ENCODE data around the gene ZNF423. TPM values are rescaled to one million over a fixed set of nuclear protein-coding genes. Genes with fewer than 3 reads are reported as not detected.

ZNF423 gene
- total and polyA plus RNA-seq, 4 donors: 1.1 to 14.8 (median 3.3) TPM

GRCh38 chr16:49562228-49562627 lies 293.7 kb downstream of the ZNF423 start:
- DNase-seq: no peak

DNA sequence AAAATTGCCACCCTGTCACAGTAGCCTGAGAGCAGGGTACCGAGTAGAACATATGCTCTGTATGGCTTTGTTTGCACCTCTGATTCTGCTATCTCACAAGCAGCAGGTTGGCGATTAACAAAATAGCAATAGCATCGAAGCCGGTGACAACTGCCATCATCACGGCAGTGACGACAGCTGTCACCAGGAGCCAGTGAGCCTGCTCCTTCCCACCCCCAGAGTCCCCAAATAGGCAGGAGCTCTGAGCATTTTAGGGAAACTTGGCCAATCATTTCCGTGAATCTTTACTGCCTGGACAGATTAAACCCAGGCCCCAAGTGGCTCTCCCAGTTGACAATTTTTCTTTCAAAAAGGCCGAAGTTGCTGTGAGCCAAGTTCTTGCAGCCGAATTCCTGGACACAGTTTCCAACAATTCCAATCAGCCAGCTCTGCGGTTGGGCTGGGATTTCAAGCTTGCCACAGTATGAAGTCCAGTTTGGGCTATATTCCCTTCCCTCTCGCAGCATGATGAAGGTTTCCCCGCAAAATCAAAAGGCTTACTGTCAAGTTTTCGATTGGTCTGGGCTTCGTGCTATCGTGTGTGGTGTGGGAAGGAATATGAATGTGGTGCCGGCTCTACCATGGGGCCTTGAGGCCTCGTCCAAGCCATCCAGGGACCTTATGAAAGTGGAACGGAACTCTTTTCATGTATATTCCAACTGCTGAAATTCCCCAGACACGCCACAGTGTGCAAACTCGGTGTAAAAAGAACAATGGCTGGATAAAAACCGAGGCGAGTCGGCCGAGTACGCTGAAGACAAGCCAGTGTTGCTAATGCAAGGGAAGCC lies 295.7 kb downstream of the ZNF423 start:
- no peak overlapping the region for H3K27ac ChIP-seq (ENCODE audit: low read depth in 1 of 2, low read length in 1 of 2)
- 85 to 91% methylated on average over 25 of the region's 25 CpGs for WGBS, 2 donors
- no peaks in the 10 kb centered on the region for H3K36me3 ChIP-seq (ENCODE audit: control insufficient read depth in 4 of 4, insufficient read depth in 4 of 4, low read length in 4 of 4)
- H3K27me3 ChIP-seq (ENCODE audit: control insufficient read depth in 3 of 3, insufficient read depth in 3 of 3, low read length in 2 of 3): no peaks in the 10 kb centered on the region
- DNase-seq: peak; percentile 44 to 83 (median 72)
- no peak overlapping the region for H3K4me3 ChIP-seq
- peak overlapping the region in 1 of 2 donors; percentile 15 for H3K9ac ChIP-seq (ENCODE audit: insufficient read depth in 1 of 2, low read length in 2 of 2)
- TF ChIP-seq CTCF (IDR thresholded peaks at IDR 0.05; ENCODE audit: control extremely low read depth, extremely low read depth): no peak
- no peak for ATAC-seq (ENCODE audit: insufficient read depth, low FRiP score)
- no peaks in the 10 kb centered on the region for H3K9me3 ChIP-seq (ENCODE audit: control insufficient read depth in 4 of 4, insufficient read depth in 3 of 4, low read length in 3 of 4)
- H3K4me1 ChIP-seq (ENCODE audit: control insufficient read depth in 5 of 5, insufficient read depth in 5 of 5, low read length in 5 of 5): peaks cover 0 to 47% (median 3%) of the 10 kb centered on the region in 5 donors

More at GRCh38 chr16:49562228-49562627, 293.7 kb downstream of the ZNF423 start:
- no peak for TF ChIP-seq CTCF (IDR thresholded peaks at IDR 0.05; ENCODE audit: control extremely low read depth, extremely low read depth)
- Histone ChIP-seq H3K4me1 (ENCODE audit: control insufficient read depth in 5 of 5, insufficient read depth in 5 of 5, low read length in 5 of 5) (peaks cover 0 to 56% (median 11%) of the 10 kb centered on the region in 5 donors), H3K27me3 (ENCODE audit: control insufficient read depth in 3 of 3, insufficient read depth in 3 of 3, low read length in 2 of 3) (no peaks in the 10 kb centered on the region), H3K9ac (ENCODE audit: insufficient read depth in 1 of 2, low read length in 2 of 2) (no peak overlapping the region), H3K9me3 (ENCODE audit: control insufficient read depth in 4 of 4, insufficient read depth in 3 of 4, low read length in 3 of 4) (no peaks in the 10 kb centered on the region), H3K27ac (ENCODE audit: low read depth in 1 of 2, low read length in 1 of 2) (no peak overlapping the region), H3K36me3 (ENCODE audit: control insufficient read depth in 4 of 4, insufficient read depth in 4 of 4, low read length in 4 of 4) (no peaks in the 10 kb centered on the region), H3K4me3 (no peak overlapping the region)
- WGBS, 2 donors: 89 to 94% methylated on average over 3 of the region's 3 CpGs
- ATAC-seq (ENCODE audit: insufficient read depth, low FRiP score): no peak

DNA sequence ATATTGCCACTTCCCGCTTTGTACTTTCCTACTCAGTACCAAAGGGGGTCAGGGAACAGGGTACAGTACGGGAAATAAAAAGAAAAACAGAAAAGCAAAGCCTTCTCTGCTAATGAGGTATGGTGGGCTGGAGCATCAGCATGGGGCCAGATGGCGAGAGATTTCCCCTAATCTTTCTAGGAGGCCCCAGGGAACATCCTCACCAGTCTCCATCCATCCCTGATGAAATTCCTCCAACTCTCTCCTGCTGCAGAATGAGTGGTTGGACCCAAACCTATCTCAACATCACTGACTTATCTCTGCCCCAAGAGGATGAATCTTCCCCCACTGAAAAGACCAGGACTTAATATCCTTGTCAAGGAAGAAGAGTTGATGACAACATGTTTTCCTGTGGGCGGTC lies 296.7 kb downstream of the ZNF423 start:
- H3K4me1 ChIP-seq (ENCODE audit: control insufficient read depth in 5 of 5, insufficient read depth in 5 of 5, low read length in 5 of 5): peaks cover 0 to 37% (median 0%) of the 10 kb centered on the region in 5 donors
- H3K27me3 ChIP-seq (ENCODE audit: control insufficient read depth in 3 of 3, insufficient read depth in 3 of 3, low read length in 2 of 3): no peaks in the 10 kb centered on the region
- no peak overlapping the region for H3K9ac ChIP-seq (ENCODE audit: insufficient read depth in 1 of 2, low read length in 2 of 2)
- no peak for DNase-seq
- H3K36me3 ChIP-seq (ENCODE audit: control insufficient read depth in 4 of 4, insufficient read depth in 4 of 4, low read length in 4 of 4): no peaks in the 10 kb centered on the region
- H3K4me3 ChIP-seq: no peak overlapping the region
- WGBS, 2 donors: 67 to 93% methylated on average over 4 of the region's 4 CpGs
- H3K27ac ChIP-seq (ENCODE audit: low read depth in 1 of 2, low read length in 1 of 2): no peak overlapping the region
- no peak for ATAC-seq (ENCODE audit: insufficient read depth, low FRiP score)
- TF ChIP-seq CTCF (IDR thresholded peaks at IDR 0.05; ENCODE audit: control extremely low read depth, extremely low read depth): no peak
- no peaks in the 10 kb centered on the region for H3K9me3 ChIP-seq (ENCODE audit: control insufficient read depth in 4 of 4, insufficient read depth in 3 of 4, low read length in 3 of 4)

All from lung (tissue), 12 donors.